Vagina (tissue), 2 donors: ENCODE measurements around the gene ADAM33. TPM values are rescaled to one million over a fixed set of nuclear protein-coding genes. Genes with fewer than 3 reads are reported as not detected.

ENCODE experiments used
- DNase-seq, 2 donors: peaks; one replicate each; pipeline ENCODE4 v3.0.0-alpha.2; 2017; ENCODE audit errors: extremely low spot score in 2 of 2
- H3K27ac ChIP-seq: fragments of 200-600 bp; sonication (generic); one replicate; pipeline ENCODE4 v1.5.1; 2019
- H3K27me3 ChIP-seq: fragments of 200-600 bp; sonication (generic); one replicate; pipeline ENCODE4 v1.5.1; 2019
- H3K36me3 ChIP-seq, 2 donors: fragments of 200-600 bp; sonication (generic); one replicate each; pipeline ENCODE4 v1.5.1; 2017 to 2019
- H3K4me1 ChIP-seq: fragments of 200-600 bp; sonication (generic); one replicate; pipeline ENCODE4 v1.5.1; 2019
- H3K4me3 ChIP-seq, 2 donors: fragments of 200-600 bp; sonication (generic); 1 replicate in 1 of 2; 2 replicates in 1 of 2; pipeline ENCODE4 v1.5.1; 2016 to 2019
- H3K9me3 ChIP-seq: fragments of 200-600 bp; sonication (generic); one replicate; pipeline ENCODE4 v1.5.1; 2019
- POLR2A ChIP-seq, 2 donors: fragments of 450-650 bp; IDR thresholded peaks; one replicate each; pipeline ENCODE4 v1.6.1; 2017; ENCODE audit warnings: antibody characterized with exemption in 2 of 2, mild to moderate bottlenecking in 2 of 2, moderate library complexity in 2 of 2
- POLR2AphosphoS5 ChIP-seq, 2 donors: sonication (generic); formaldehyde crosslinking; IDR thresholded peaks; one replicate each; pipeline ENCODE4 v1.9.0; 2017; ENCODE audit warnings: antibody characterized with exemption in 2 of 2, mild to moderate bottlenecking in 2 of 2, low read depth in 1 of 2; ENCODE audit not compliant: insufficient read depth in 1 of 2
- intact Hi-C: fragments of 100-400 bp; cut with DNase I; formaldehyde crosslinking; loops from one replicate; pipeline ENCODE4 v1.15.1; 2023
- total RNA-seq: library from RNA; depleted of rRNA; stranded (reverse); fragments of >200 nt; gene quantifications from one replicate; pipeline ENCODE4 v1.2.3, GENCODE V29; 2016
- TF ChIP-seq, protein P1 (sequence below), 3 experiments: fragments of 450-650 bp in 2 of 3; fragments of 200-600 bp in 1 of 3; sonication (generic) in 1 of 3; IDR thresholded peaks; one replicate each; pipeline ENCODE4 v1.5.1; 2017 to 2019; ENCODE audit warnings: antibody characterized with exemption in 3 of 3, mild to moderate bottlenecking in 2 of 3, moderate library complexity in 2 of 3

Gene ADAM33
- total RNA-seq, 1 donor from 2014 or later = 119 TPM

DNA sequence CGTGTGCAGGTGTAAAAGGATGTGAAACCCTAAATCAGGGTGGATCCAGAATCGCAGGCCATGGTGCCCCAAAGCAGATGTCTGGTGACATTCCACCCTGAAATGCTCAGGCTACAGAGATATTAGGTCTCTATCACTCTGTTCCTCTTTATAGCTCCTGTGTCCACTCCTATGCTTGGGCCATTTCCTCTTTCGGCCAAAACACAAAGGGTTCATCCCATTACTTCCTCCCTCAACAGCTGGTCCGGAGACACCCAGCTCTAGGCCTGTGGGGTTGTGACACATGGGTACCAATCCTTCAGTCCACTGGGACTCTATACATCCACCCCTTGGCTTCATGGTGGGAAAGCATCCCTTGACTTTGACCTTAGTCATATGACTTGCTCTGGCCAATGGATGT, 32.3 kb upstream of the ADAM33 start:
- H3K9me3 ChIP-seq = no peaks in the 10 kb centered on the region
- H3K4me1 ChIP-seq = peaks cover 14% of the 10 kb centered on the region
- H3K27me3 ChIP-seq = no peaks in the 10 kb centered on the region
- H3K36me3 ChIP-seq = no peaks in the 10 kb centered on the region
- TF ChIP-seq POLR2AphosphoS5 (IDR thresholded peaks at IDR 0.05; ENCODE audit: insufficient read depth in 1 of 2, low read depth in 1 of 2) (no peak), POLR2A (IDR thresholded peaks at IDR 0.05) (no peak)
- TF ChIP-seq, protein P1, sequence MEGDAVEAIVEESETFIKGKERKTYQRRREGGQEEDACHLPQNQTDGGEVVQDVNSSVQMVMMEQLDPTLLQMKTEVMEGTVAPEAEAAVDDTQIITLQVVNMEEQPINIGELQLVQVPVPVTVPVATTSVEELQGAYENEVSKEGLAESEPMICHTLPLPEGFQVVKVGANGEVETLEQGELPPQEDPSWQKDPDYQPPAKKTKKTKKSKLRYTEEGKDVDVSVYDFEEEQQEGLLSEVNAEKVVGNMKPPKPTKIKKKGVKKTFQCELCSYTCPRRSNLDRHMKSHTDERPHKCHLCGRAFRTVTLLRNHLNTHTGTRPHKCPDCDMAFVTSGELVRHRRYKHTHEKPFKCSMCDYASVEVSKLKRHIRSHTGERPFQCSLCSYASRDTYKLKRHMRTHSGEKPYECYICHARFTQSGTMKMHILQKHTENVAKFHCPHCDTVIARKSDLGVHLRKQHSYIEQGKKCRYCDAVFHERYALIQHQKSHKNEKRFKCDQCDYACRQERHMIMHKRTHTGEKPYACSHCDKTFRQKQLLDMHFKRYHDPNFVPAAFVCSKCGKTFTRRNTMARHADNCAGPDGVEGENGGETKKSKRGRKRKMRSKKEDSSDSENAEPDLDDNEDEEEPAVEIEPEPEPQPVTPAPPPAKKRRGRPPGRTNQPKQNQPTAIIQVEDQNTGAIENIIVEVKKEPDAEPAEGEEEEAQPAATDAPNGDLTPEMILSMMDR (IDR thresholded peaks at IDR 0.05) = no peak
- H3K27ac ChIP-seq = no peak overlapping the region
- no peak for DNase-seq
- intact Hi-C loops = no loop called here
- H3K4me3 ChIP-seq = no peak overlapping the region

DNA sequence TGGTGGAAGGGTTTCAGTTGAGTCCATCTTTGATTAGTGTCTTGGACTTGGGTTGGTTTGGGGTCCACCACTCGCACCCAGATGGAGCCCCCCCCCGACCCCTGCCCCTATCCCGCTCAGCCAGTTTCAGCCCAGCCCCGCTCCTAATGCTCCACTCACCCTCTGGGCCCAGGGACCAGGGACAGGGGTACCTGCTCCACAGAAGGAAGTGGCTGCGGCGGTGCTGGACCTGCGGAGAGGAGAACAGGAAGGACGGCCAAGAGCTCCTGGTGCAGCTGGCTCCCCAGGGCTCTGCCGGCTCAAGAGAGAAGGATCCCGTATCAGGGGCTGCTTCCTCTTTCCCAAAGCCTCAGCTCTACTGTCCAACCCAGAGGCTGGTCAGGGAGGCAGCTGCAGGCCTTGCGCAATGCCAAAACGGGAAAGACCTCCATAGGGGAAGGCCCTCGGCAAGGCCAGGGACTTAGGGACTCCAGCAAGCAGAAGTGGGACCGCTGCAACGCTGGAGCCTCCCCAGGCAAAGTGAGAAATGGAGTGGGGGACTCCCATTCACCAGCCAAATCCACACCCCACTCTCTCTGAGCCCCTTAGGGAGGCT, 30.6 kb upstream of the ADAM33 start, which contains the start of gene SIGLEC1:
Gene SIGLEC1 (minus strand): TSS at position 322 of the 595 bp plus-strand sequence. CDS start 5,472 bp downstream, outside the sequence.
- peak in 1 of 2 donors; percentile 87 for DNase-seq
- intact Hi-C loops = no loop called here

DNA sequence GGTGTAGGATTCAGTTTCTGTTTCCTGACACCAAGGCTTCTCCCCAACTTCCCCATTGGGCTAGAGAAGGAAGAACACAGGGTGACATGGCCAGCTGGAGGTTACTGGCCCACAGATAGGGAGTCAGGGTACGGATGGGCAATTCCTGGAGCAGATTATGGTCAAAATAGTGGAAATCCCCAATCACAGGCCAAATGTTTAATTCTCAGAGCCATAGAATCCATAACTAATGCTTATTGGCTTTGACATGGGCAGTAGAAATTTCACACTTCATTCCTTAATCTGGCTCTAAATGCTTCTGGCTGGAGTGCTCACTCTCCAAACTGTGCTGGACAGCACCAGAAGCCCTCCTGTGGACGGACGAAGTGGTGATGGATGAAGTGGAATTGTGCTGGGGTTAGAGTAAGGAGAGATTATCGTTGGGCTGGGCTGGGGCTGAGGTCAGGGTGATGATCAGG, 29.7 kb upstream of the ADAM33 start:
- H3K27ac ChIP-seq = no peak overlapping the region
- no peak for DNase-seq
- no peaks in the 10 kb centered on the region for H3K27me3 ChIP-seq
- TF ChIP-seq, protein P1 (IDR thresholded peaks at IDR 0.05) = no peak
- no peak for TF ChIP-seq POLR2AphosphoS5 (IDR thresholded peaks at IDR 0.05; ENCODE audit: insufficient read depth in 1 of 2, low read depth in 1 of 2)
- no peak for TF ChIP-seq POLR2A (IDR thresholded peaks at IDR 0.05)
- intact Hi-C loops = no loop called here
- peaks cover 14% of the 10 kb centered on the region for H3K4me1 ChIP-seq
- no peaks in the 10 kb centered on the region for H3K9me3 ChIP-seq
- H3K36me3 ChIP-seq = no peaks in the 10 kb centered on the region
- H3K4me3 ChIP-seq = no peak overlapping the region

More for the DNA sequence above, 30.6 kb upstream of the ADAM33 start, which contains the start of gene SIGLEC1:
- Histone ChIP-seq H3K27ac (no peak within 1 kb of the TSS), H3K4me1 (peaks cover 14% of the 10 kb centered on the region), H3K36me3 (no peaks in the 10 kb centered on the region), H3K4me3 (no peak within 1 kb of the TSS), H3K27me3 (no peaks in the 10 kb centered on the region), H3K9me3 (no peaks in the 10 kb centered on the region)
- TF ChIP-seq POLR2A (IDR thresholded peaks at IDR 0.05) = no peak
- TF ChIP-seq, protein P1 (IDR thresholded peaks at IDR 0.05) = no peak
- TF ChIP-seq POLR2AphosphoS5 (IDR thresholded peaks at IDR 0.05; ENCODE audit: insufficient read depth in 1 of 2, low read depth in 1 of 2) = no peak

DNA sequence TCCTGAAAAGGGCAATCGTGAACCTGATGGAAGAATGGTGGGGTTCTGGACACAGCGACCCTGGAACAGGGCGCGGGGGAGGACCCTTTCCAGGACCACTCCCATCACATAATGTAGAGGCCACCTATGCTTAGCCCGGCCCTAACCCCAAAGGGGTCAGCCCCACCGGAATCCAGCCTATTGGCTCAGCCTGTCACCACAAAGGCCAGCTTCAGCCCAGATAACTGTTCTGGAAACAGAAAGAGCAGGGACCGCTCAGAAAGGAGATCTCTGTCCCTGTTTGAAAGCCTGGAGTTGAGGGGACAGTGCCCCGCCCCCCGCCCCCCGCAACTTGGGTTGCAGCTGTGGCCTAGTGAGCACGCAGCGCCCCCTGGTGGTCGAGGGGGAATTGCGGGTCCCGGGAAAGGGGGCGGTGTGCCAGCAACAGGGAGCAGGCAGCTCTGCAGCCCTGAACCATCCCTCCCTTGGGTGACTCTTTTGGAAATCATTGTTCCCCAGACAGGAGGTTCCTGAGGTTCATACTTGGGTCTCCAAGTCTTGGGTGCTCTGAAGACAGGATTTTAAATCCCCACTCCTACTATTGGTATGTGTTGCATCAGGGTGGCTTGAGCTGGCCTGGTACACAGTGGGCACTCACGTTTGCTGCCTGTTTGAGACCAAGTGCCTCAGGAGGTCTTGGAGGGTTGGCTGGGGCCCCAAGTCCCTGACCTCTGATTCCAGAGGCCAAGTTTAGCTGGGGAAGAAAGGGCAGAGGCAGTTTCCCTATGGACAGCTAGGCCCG, 29.1 kb upstream of the ADAM33 start:
- Histone ChIP-seq H3K27me3 (no peaks in the 10 kb centered on the region), H3K27ac (peak overlapping the region; percentile 25), H3K4me3 (no peak overlapping the region), H3K4me1 (peaks cover 14% of the 10 kb centered on the region), H3K9me3 (no peaks in the 10 kb centered on the region), H3K36me3 (no peaks in the 10 kb centered on the region)
- peak in 1 of 2 donors; percentile 83 for DNase-seq
- TF ChIP-seq POLR2A (IDR thresholded peaks at IDR 0.05) (no peak), POLR2AphosphoS5 (IDR thresholded peaks at IDR 0.05; ENCODE audit: insufficient read depth in 1 of 2, low read depth in 1 of 2) (peak in 1 of 2 donors; percentile 59)
- TF ChIP-seq, protein P1 (IDR thresholded peaks at IDR 0.05) = peak; percentile 93 to 98 (median 97)
- intact Hi-C loops = loop anchor here (1.0 kb wide), 1 partner anchor 35 kb away; no protein-coding TSS in a partner anchor
